SK-N-SH (cell line): ENCODE data around the gene LMO7.

Source experiments
- EZH2phosphoT487 ChIP-seq: fragments of 200-600 bp; sonication (generic); IDR thresholded peaks from 2 replicates; pipeline ENCODE4 v1.6.1; 2017; ENCODE audit warnings: low read depth, mixed run types, mild to moderate bottlenecking, antibody characterized with exemption, moderate library complexity, borderline replicate concordance
- MEF2A ChIP-seq: IDR thresholded peaks from 2 replicates; pipeline ENCODE4 v1.4.0; 2012; ENCODE audit warnings: low read depth, borderline replicate concordance
- POLR2AphosphoS5 ChIP-seq: IDR thresholded peaks from 2 replicates; pipeline ENCODE4 v1.6.1; 2012; ENCODE audit warnings: low read depth, low read length
- REST ChIP-seq: IDR thresholded peaks from 2 replicates; pipeline ENCODE4 v1.6.1; 2012; ENCODE audit warnings: mild to moderate bottlenecking, low read depth, low read length, moderate library complexity
- SIN3A ChIP-seq: IDR thresholded peaks from 2 replicates; pipeline ENCODE4 v1.6.1; 2012; ENCODE audit warnings: low read depth, mild to moderate bottlenecking, low read length, moderate library complexity, borderline replicate concordance
- TAF1 ChIP-seq: IDR thresholded peaks from 2 replicates; pipeline ENCODE4 v1.6.1; 2012; ENCODE audit warnings: low read depth, mild to moderate bottlenecking, low read length, moderate library complexity, borderline replicate concordance
- ZBTB33 ChIP-seq: IDR thresholded peaks from 2 replicates; pipeline ENCODE4 v1.4.0; 2012; ENCODE audit warnings: low read depth, borderline replicate concordance
- TF ChIP-seq, protein P1 (sequence below): IDR thresholded peaks from 2 replicates; pipeline ENCODE4; 2012
- TF ChIP-seq, protein P2 (sequence below): fragments of 200-600 bp; sonication (generic); IDR thresholded peaks from 2 replicates; pipeline ENCODE4 v1.6.1; 2017; ENCODE audit warnings: antibody characterized with exemption, mild to moderate bottlenecking, moderate library complexity
- TF ChIP-seq, protein P3 (sequence below): IDR thresholded peaks from 2 replicates; pipeline ENCODE4 v1.4.0; 2012; ENCODE audit warnings: low read depth

DNA sequence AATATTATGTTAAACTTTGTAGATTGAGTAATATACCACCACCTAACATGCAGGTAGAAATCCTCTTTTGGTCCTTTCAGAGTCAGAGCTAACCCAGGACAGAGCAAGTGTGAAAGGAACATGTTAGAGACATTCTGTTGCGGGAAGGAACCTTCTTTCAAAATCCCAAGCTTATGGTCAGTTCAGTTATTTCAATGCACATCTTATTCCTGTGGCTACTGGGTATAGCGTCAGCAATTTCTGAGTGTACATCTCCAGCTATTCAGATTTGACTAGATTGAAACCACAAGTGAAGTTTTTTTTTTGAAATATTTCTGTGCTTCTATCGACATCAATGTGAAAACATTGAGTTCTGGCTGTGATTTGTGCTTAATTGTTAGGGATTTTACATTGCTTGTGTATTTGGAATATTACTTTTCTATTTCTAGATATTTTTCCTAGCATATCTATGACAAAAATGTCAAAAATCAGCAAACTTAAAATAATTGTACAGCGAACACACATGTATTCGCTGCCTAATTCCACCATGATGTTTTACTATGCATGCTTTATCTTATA lies 165.3 kb downstream of the LMO7 start:
- TF ChIP-seq POLR2AphosphoS5 (no peak), EZH2phosphoT487 (no peak), TAF1 (no peak), MEF2A (no peak), ZBTB33 (no peak), SIN3A (no peak), REST (no peak)
- TF ChIP-seq, protein P1, sequence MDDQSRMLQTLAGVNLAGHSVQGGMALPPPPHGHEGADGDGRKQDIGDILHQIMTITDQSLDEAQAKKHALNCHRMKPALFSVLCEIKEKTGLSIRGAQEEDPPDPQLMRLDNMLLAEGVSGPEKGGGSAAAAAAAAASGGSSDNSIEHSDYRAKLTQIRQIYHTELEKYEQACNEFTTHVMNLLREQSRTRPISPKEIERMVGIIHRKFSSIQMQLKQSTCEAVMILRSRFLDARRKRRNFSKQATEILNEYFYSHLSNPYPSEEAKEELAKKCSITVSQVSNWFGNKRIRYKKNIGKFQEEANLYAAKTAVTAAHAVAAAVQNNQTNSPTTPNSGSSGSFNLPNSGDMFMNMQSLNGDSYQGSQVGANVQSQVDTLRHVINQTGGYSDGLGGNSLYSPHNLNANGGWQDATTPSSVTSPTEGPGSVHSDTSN: no peak
- TF ChIP-seq, protein P2, sequence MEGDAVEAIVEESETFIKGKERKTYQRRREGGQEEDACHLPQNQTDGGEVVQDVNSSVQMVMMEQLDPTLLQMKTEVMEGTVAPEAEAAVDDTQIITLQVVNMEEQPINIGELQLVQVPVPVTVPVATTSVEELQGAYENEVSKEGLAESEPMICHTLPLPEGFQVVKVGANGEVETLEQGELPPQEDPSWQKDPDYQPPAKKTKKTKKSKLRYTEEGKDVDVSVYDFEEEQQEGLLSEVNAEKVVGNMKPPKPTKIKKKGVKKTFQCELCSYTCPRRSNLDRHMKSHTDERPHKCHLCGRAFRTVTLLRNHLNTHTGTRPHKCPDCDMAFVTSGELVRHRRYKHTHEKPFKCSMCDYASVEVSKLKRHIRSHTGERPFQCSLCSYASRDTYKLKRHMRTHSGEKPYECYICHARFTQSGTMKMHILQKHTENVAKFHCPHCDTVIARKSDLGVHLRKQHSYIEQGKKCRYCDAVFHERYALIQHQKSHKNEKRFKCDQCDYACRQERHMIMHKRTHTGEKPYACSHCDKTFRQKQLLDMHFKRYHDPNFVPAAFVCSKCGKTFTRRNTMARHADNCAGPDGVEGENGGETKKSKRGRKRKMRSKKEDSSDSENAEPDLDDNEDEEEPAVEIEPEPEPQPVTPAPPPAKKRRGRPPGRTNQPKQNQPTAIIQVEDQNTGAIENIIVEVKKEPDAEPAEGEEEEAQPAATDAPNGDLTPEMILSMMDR: no peak
- TF ChIP-seq, protein P3, sequence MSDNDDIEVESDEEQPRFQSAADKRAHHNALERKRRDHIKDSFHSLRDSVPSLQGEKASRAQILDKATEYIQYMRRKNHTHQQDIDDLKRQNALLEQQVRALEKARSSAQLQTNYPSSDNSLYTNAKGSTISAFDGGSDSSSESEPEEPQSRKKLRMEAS: no peak
